IgD-negative memory B cell (primary cell): Measurements from ENCODE around the gene CSNK1A1L. TPM values are rescaled to one million over a fixed set of nuclear protein-coding genes. Genes with fewer than 3 reads are reported as not detected.

Source experiments
- H3K27ac Mint-ChIP-seq, 3 donors: one replicate each; pipeline ENCODE4 v1.8.0; 2020 to 2022; ENCODE audit warnings: mild to moderate bottlenecking in 3 of 3, mixed read lengths in 3 of 3, moderate library complexity in 1 of 3
- H3K27me3 Mint-ChIP-seq: one replicate; pipeline ENCODE4 v1.8.0; 2021; ENCODE audit warnings: mixed read lengths
- H3K36me3 Mint-ChIP-seq: one replicate; pipeline ENCODE4 v1.8.0; 2020; ENCODE audit warnings: mild to moderate bottlenecking, mixed read lengths
- H3K4me1 Mint-ChIP-seq, 3 donors: one replicate each; pipeline ENCODE4 v1.8.0; 2020 to 2022; ENCODE audit warnings: mixed read lengths in 3 of 3, mild to moderate bottlenecking in 1 of 3
- H3K4me3 Mint-ChIP-seq, 4 donors: one replicate each; pipeline ENCODE4 v1.8.0; 2020 to 2022; ENCODE audit warnings: mild to moderate bottlenecking in 4 of 4, mixed read lengths in 4 of 4, moderate library complexity in 3 of 4
- H3K9me3 Mint-ChIP-seq, 3 donors: one replicate each; pipeline ENCODE4 v1.8.0; 2020 to 2021; ENCODE audit warnings: mixed read lengths in 3 of 3, mild to moderate bottlenecking in 1 of 3
- polyA plus RNA-seq: library from polyadenylated mRNA; unstranded; fragments of 300-500 nt; fragmentation: Illumina TruSeq; gene quantifications from one replicate; pipeline ENCODE4 v1.2.3, GENCODE V29; 2021

Gene CSNK1A1L
- polyA plus RNA-seq: not detected

GRCh38 chr13:37105251-37105714, at the start of gene CSNK1A1L:
CSNK1A1L (minus strand) TSS chr13:37105664; CDS start chr13:37105256, 408 bp downstream.
- Mint-ChIP-seq H3K4me3 (no peak within 1 kb of the TSS), H3K4me1 (no peaks in the 10 kb centered on the region)

GRCh38 chr13:37149380-37149779, 43.9 kb upstream of the CSNK1A1L start:
- H3K9me3 Mint-ChIP-seq: no peaks in the 10 kb centered on the region
- no peaks in the 10 kb centered on the region for H3K27me3 Mint-ChIP-seq
- no peaks in the 10 kb centered on the region for H3K36me3 Mint-ChIP-seq
- no peak overlapping the region for H3K4me3 Mint-ChIP-seq
- no peak overlapping the region for H3K27ac Mint-ChIP-seq
- H3K4me1 Mint-ChIP-seq: no peaks in the 10 kb centered on the region

More at GRCh38 chr13:37105251-37105714, at the start of gene CSNK1A1L:
- H3K27ac Mint-ChIP-seq: no peak within 1 kb of the TSS
- no peaks in the 10 kb centered on the region for H3K9me3 Mint-ChIP-seq
- no peaks in the 10 kb centered on the region for H3K36me3 Mint-ChIP-seq
- H3K27me3 Mint-ChIP-seq: peaks cover 6% of the 10 kb centered on the region

- H3K36me3 Mint-ChIP-seq: no peaks in the 10 kb centered on the region
- no peak overlapping the region for H3K4me3 Mint-ChIP-seq
- H3K27ac Mint-ChIP-seq: no peak overlapping the region
- H3K4me1 Mint-ChIP-seq: no peaks in the 10 kb centered on the region
- H3K27me3 Mint-ChIP-seq: no peaks in the 10 kb centered on the region
- no peaks in the 10 kb centered on the region for H3K9me3 Mint-ChIP-seq
Measured at GRCh38 chr13:37148501-37148900, 43.0 kb upstream of the CSNK1A1L start.

GRCh38 chr13:37144661-37145060, 39.2 kb upstream of the CSNK1A1L start:
- Mint-ChIP-seq H3K9me3 (peaks cover 0 to 3% (median 1%) of the 10 kb centered on the region in 3 donors), H3K4me1 (no peaks in the 10 kb centered on the region), H3K27ac (no peak overlapping the region), H3K4me3 (no peak overlapping the region), H3K36me3 (no peaks in the 10 kb centered on the region), H3K27me3 (no peaks in the 10 kb centered on the region)

- H3K9me3 Mint-ChIP-seq: peaks cover 0 to 3% (median 1%) of the 10 kb centered on the region in 3 donors
- H3K4me3 Mint-ChIP-seq: no peak overlapping the region
- no peak overlapping the region for H3K27ac Mint-ChIP-seq
- no peaks in the 10 kb centered on the region for H3K36me3 Mint-ChIP-seq
- H3K4me1 Mint-ChIP-seq: no peaks in the 10 kb centered on the region
- no peaks in the 10 kb centered on the region for H3K27me3 Mint-ChIP-seq
Measured at GRCh38 chr13:37143911-37144310, 38.4 kb upstream of the CSNK1A1L start.

GRCh38 chr13:37142877-37143276, 37.4 kb upstream of the CSNK1A1L start:
- Mint-ChIP-seq H3K4me3 (no peak overlapping the region), H3K9me3 (peaks cover 0 to 3% (median 1%) of the 10 kb centered on the region in 3 donors), H3K27me3 (no peaks in the 10 kb centered on the region), H3K27ac (no peak overlapping the region), H3K4me1 (no peaks in the 10 kb centered on the region), H3K36me3 (no peaks in the 10 kb centered on the region)

- H3K27ac Mint-ChIP-seq: no peak overlapping the region
Measured at GRCh38 chr13:37141011-37141410, 35.5 kb upstream of the CSNK1A1L start.

GRCh38 chr13:37139356-37139755, 33.9 kb upstream of the CSNK1A1L start:
- no peak overlapping the region for H3K27ac Mint-ChIP-seq
- H3K27me3 Mint-ChIP-seq: no peaks in the 10 kb centered on the region
- no peaks in the 10 kb centered on the region for H3K4me1 Mint-ChIP-seq
- no peak overlapping the region for H3K4me3 Mint-ChIP-seq
- peaks cover 0 to 3% (median 1%) of the 10 kb centered on the region in 3 donors for H3K9me3 Mint-ChIP-seq
- no peaks in the 10 kb centered on the region for H3K36me3 Mint-ChIP-seq

More at GRCh38 chr13:37141011-37141410, 35.5 kb upstream of the CSNK1A1L start:
- no peaks in the 10 kb centered on the region for H3K27me3 Mint-ChIP-seq
- H3K36me3 Mint-ChIP-seq: no peaks in the 10 kb centered on the region
- H3K4me1 Mint-ChIP-seq: no peaks in the 10 kb centered on the region
- peaks cover 0 to 3% (median 1%) of the 10 kb centered on the region in 3 donors for H3K9me3 Mint-ChIP-seq
- no peak overlapping the region for H3K4me3 Mint-ChIP-seq

GRCh38 chr13:37138926-37139325, 33.5 kb upstream of the CSNK1A1L start:
- H3K4me3 Mint-ChIP-seq: no peak overlapping the region
- H3K36me3 Mint-ChIP-seq: no peaks in the 10 kb centered on the region
- no peaks in the 10 kb centered on the region for H3K4me1 Mint-ChIP-seq
- no peaks in the 10 kb centered on the region for H3K27me3 Mint-ChIP-seq
- H3K9me3 Mint-ChIP-seq: peaks cover 0 to 3% (median 1%) of the 10 kb centered on the region in 3 donors
- H3K27ac Mint-ChIP-seq: no peak overlapping the region

GRCh38 chr13:37138169-37138568, 32.7 kb upstream of the CSNK1A1L start:
- no peaks in the 10 kb centered on the region for H3K36me3 Mint-ChIP-seq
- peaks cover 1 to 3% (median 3%) of the 10 kb centered on the region in 3 donors for H3K9me3 Mint-ChIP-seq
- no peaks in the 10 kb centered on the region for H3K4me1 Mint-ChIP-seq
- H3K27me3 Mint-ChIP-seq: no peaks in the 10 kb centered on the region
- no peak overlapping the region for H3K27ac Mint-ChIP-seq
- no peak overlapping the region for H3K4me3 Mint-ChIP-seq

GRCh38 chr13:37136633-37137032, 31.2 kb upstream of the CSNK1A1L start:
- no peaks in the 10 kb centered on the region for H3K27me3 Mint-ChIP-seq
- H3K27ac Mint-ChIP-seq: no peak overlapping the region
- H3K36me3 Mint-ChIP-seq: no peaks in the 10 kb centered on the region
- no peak overlapping the region for H3K4me3 Mint-ChIP-seq
- no peaks in the 10 kb centered on the region for H3K4me1 Mint-ChIP-seq
- peaks cover 0 to 3% (median 0%) of the 10 kb centered on the region in 3 donors for H3K9me3 Mint-ChIP-seq

GRCh38 chr13:37136187-37136586, 30.7 kb upstream of the CSNK1A1L start:
- Mint-ChIP-seq H3K4me1 (no peaks in the 10 kb centered on the region), H3K27ac (no peak overlapping the region), H3K9me3 (peaks cover 0 to 3% (median 0%) of the 10 kb centered on the region in 3 donors), H3K27me3 (no peaks in the 10 kb centered on the region), H3K4me3 (no peak overlapping the region), H3K36me3 (no peaks in the 10 kb centered on the region)

- H3K4me1 Mint-ChIP-seq: no peaks in the 10 kb centered on the region
- no peak overlapping the region for H3K27ac Mint-ChIP-seq
- H3K27me3 Mint-ChIP-seq: no peaks in the 10 kb centered on the region
Measured at GRCh38 chr13:37134411-37135041, 29.1 kb upstream of the CSNK1A1L start.

GRCh38 chr13:37132211-37132610, 26.7 kb upstream of the CSNK1A1L start:
- peaks cover 0 to 3% (median 0%) of the 10 kb centered on the region in 3 donors for H3K9me3 Mint-ChIP-seq
- no peak overlapping the region for H3K27ac Mint-ChIP-seq
- H3K36me3 Mint-ChIP-seq: no peaks in the 10 kb centered on the region
- no peak overlapping the region for H3K4me3 Mint-ChIP-seq
- H3K27me3 Mint-ChIP-seq: no peaks in the 10 kb centered on the region
- H3K4me1 Mint-ChIP-seq: no peaks in the 10 kb centered on the region

More at GRCh38 chr13:37134411-37135041, 29.1 kb upstream of the CSNK1A1L start:
- peaks cover 0 to 3% (median 0%) of the 10 kb centered on the region in 3 donors for H3K9me3 Mint-ChIP-seq
- H3K36me3 Mint-ChIP-seq: no peaks in the 10 kb centered on the region
- H3K4me3 Mint-ChIP-seq: no peak overlapping the region

- H3K9me3 Mint-ChIP-seq: peaks cover 0 to 3% (median 0%) of the 10 kb centered on the region in 3 donors
- no peak overlapping the region for H3K4me3 Mint-ChIP-seq
- H3K27me3 Mint-ChIP-seq: no peaks in the 10 kb centered on the region
- no peaks in the 10 kb centered on the region for H3K36me3 Mint-ChIP-seq
- H3K4me1 Mint-ChIP-seq: no peaks in the 10 kb centered on the region
- H3K27ac Mint-ChIP-seq: no peak overlapping the region
Measured at GRCh38 chr13:37131092-37131491, 25.6 kb upstream of the CSNK1A1L start.

GRCh38 chr13:37129866-37130265, 24.4 kb upstream of the CSNK1A1L start:
- no peaks in the 10 kb centered on the region for H3K36me3 Mint-ChIP-seq
- H3K4me1 Mint-ChIP-seq: no peaks in the 10 kb centered on the region
- H3K27me3 Mint-ChIP-seq: no peaks in the 10 kb centered on the region
- H3K4me3 Mint-ChIP-seq: no peak overlapping the region
- peaks cover 0 to 3% (median 0%) of the 10 kb centered on the region in 3 donors for H3K9me3 Mint-ChIP-seq
- H3K27ac Mint-ChIP-seq: no peak overlapping the region
